AG04450 (cell line): ENCODE results near the gene NEUROD2. TPM values are rescaled to one million over a fixed set of nuclear protein-coding genes. Genes with fewer than 3 reads are reported as not detected.

ENCODE experiments used
- CTCF ChIA-PET: fragments of 300-600, 350-600 bp; formaldehyde crosslinking; extraction: SDS; loops from one replicate; lab custom pipeline; 2022; ENCODE audit warnings: antibody characterized with exemption, inconsistent platforms; lab: Charles Lee
- POLR2A ChIA-PET: fragments of 350-600 bp; formaldehyde crosslinking; extraction: SDS; loops from one replicate; lab custom pipeline; 2021; ENCODE audit warnings: antibody characterized with exemption, inconsistent platforms; lab: Yijun Ruan, JAX
- DNase-seq: peaks from one replicate; pipeline ENCODE4 v3.0.0-alpha.2; 2011; ENCODE audit warnings: low read depth, low spot score
- H3K27ac ChIP-seq: one replicate; pipeline ENCODE4 v1.5.1; 2012; ENCODE audit warnings: low read depth, low read length, control low read depth
- H3K27me3 ChIP-seq: one replicate; pipeline ENCODE4 v1.6.0; 2012; ENCODE audit warnings: low read length; ENCODE audit not compliant: control insufficient read depth, insufficient read depth
- H3K4me3 ChIP-seq: 2 replicates; pipeline ENCODE4 v1.5.1; 2011; ENCODE audit warnings: mild to moderate bottlenecking, low read depth, low read length, control low read depth
- H3K9me3 ChIP-seq: 2 replicates; pipeline ENCODE4 v1.5.1; 2012; ENCODE audit warnings: low read length; ENCODE audit not compliant: control insufficient read depth, insufficient read depth
- polyA plus RNA-seq: library from polyadenylated mRNA; depleted of rRNA; stranded (reverse); fragments of >200 nt; gene quantifications from 2 replicates; pipeline ENCODE4 v1.2.3, GENCODE V29; 2011
- TF ChIP-seq, protein P1 (sequence below): IDR thresholded peaks from 2 replicates; pipeline ENCODE4 v1.5.1; 2011; ENCODE audit warnings: low read depth, low read length, control low read depth, inconsistent platforms

NEUROD2 gene
- polyA plus RNA-seq, 1 experiment = not detected

DNA sequence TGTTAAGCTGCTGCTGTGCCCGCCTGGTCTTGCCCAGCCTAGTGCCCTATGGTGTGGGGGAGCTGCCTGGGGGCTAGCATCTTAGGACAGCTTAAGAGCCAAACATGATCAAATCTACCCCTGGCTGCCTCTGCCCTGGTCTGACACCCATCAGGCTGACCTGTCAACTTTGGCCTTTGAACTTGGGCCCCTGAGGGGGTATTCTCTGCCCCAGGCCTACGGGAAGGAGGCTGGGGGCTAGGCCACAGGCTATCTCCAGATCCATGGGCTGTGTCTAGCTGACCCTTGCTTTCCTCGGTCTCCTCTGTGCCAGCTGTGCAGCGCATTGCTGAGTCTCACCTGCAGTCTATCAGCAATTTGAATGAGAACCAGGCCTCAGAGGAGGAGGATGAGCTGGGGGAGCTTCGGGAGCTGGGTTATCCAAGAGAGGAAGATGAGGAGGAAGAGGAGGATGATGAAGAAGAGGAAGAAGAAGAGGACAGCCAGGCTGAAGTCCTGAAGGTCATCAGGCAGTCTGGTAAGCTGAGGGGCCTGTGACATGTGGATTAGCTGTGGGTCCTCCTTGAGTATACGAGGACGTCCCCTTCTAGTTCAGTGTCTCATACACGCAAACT is 26.0 kb upstream of the NEUROD2 start:
- H3K27ac ChIP-seq = no peak overlapping the region
- no peak for DNase-seq
- H3K9me3 ChIP-seq = no peaks in the 10 kb centered on the region
- no peak overlapping the region for H3K4me3 ChIP-seq
- POLR2A ChIA-PET = interaction anchor here (0.6 kb wide), 1 partner anchor 96 kb away, joined by 5 read pairs; no protein-coding TSS in a partner anchor
- peaks cover 34% of the 10 kb centered on the region for H3K27me3 ChIP-seq
- CTCF ChIA-PET = interaction anchor here (0.7 to 5.4 kb wide), 10 partner anchors 11 to 131 kb away, joined by 3 to 114 read pairs (median 3); partner anchors contain the start of gene TCAP
- TF ChIP-seq, protein P1, sequence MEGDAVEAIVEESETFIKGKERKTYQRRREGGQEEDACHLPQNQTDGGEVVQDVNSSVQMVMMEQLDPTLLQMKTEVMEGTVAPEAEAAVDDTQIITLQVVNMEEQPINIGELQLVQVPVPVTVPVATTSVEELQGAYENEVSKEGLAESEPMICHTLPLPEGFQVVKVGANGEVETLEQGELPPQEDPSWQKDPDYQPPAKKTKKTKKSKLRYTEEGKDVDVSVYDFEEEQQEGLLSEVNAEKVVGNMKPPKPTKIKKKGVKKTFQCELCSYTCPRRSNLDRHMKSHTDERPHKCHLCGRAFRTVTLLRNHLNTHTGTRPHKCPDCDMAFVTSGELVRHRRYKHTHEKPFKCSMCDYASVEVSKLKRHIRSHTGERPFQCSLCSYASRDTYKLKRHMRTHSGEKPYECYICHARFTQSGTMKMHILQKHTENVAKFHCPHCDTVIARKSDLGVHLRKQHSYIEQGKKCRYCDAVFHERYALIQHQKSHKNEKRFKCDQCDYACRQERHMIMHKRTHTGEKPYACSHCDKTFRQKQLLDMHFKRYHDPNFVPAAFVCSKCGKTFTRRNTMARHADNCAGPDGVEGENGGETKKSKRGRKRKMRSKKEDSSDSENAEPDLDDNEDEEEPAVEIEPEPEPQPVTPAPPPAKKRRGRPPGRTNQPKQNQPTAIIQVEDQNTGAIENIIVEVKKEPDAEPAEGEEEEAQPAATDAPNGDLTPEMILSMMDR = no peak

DNA sequence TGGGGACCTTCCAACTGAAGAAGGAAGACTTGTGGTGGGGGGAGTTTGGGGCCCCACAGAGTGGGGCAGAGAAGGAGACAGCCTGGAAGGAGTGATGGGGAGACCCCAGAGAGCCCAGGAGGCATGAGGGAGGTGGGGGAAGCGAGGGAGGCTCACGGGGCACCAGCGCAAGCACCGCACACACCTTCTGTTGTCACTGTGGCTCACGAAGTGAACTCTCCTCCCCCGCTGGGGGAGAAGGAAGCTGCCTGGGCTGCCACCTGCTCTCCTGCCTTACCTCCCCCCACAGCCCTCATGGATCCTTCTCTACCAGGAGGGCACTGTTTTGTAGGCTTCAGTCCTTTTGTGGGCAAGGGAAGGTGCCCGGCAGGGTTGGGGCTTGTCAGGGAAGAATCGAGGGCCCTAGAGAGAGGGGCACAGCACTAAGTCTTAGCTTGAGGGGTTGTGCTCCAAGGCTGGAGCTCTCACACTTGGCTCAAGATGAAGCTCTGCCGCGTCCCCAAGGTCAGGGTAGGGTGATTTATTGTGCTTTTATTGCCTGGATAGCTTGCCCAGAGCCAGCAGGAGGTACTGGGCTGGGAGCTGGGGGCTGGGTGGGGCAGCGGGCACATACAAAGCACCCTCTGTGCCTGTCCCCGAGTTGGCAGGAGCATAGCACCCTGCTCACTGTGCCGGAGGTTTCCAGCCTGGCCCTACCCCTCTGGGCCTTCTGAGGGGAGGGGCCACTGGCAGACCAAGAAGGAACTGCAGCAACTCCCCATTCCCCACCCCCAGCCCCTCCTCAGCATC is 24.6 kb upstream of the NEUROD2 start:
- H3K27me3 ChIP-seq = peaks cover 47% of the 10 kb centered on the region
- TF ChIP-seq, protein P1 = no peak
- ChIA-PET CTCF (interaction anchor here (0.7 to 5.4 kb wide), 4 partner anchors 9 to 84 kb away, joined by 3 to 114 read pairs (median 4); no protein-coding TSS in a partner anchor), POLR2A (no interaction called here)
- DNase-seq = no peak
- no peaks in the 10 kb centered on the region for H3K9me3 ChIP-seq
- H3K27ac ChIP-seq = no peak overlapping the region
- no peak overlapping the region for H3K4me3 ChIP-seq

DNA sequence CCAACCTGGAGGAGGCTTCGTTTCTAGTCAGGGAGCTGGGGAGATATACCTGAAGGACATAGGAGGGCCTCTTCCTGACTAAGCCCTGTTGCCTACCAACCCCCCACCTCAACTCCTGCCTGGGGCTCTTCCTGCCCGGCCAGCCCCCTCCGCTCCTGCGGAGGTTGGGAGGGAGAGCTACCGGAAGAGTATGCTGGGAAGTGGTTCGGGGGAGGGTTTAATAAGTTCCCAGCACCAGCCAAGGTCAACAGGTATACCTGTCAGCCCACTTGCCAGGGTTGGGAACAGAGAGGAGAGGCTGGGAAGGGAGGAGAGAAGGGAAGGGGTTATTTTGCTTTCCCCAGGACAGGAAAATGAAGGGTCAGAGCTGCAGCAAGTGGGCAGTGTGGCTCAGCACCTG is 23.7 kb upstream of the NEUROD2 start:
- CTCF ChIA-PET = interaction anchor here (0.6 to 5.4 kb wide), 5 partner anchors 9 to 87 kb away, joined by 3 to 114 read pairs (median 3); no protein-coding TSS in a partner anchor
- DNase-seq = no peak
- Histone ChIP-seq H3K9me3 (no peaks in the 10 kb centered on the region), H3K4me3 (no peak overlapping the region), H3K27ac (no peak overlapping the region), H3K27me3 (peaks cover 54% of the 10 kb centered on the region)
- POLR2A ChIA-PET = interaction anchor here (0.6 kb wide), 1 partner anchor 329 kb away, joined by 7 read pairs; no protein-coding TSS in a partner anchor
- TF ChIP-seq, protein P1 = no peak

DNA sequence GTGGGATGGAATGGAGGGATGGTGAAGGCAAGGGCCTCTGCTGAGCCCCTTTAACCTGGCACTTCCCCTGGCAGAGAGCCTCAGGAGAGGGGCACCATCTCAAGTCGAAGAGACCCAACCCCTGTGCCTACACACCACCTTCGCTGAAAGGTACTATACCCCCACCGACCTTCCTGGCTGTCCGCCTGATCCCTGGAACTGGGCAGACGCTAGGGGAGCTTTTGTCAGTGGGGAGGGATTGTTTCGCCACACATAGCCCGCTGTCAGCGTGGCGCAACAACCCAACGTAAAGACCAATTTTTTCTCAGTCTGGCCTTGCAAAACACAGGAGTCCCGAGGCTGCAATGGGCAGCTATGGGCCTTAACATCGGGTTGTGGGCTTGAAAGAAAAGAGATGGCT is 22.2 kb upstream of the NEUROD2 start:
- DNase-seq = no peak

More for the DNA sequence above, 22.2 kb upstream of the NEUROD2 start:
- peaks cover 69% of the 10 kb centered on the region for H3K27me3 ChIP-seq
- POLR2A ChIA-PET = no interaction called here
- CTCF ChIA-PET = interaction anchor here (0.8 kb wide), 1 partner anchor 8 kb away, joined by 6 read pairs; no protein-coding TSS in a partner anchor
- no peak overlapping the region for H3K27ac ChIP-seq
- TF ChIP-seq, protein P1 = no peak
- no peak overlapping the region for H3K4me3 ChIP-seq
- H3K9me3 ChIP-seq = no peaks in the 10 kb centered on the region
